Keratinocyte (primary cell): ENCODE results near the gene KCNJ6.

Source experiments
- CTCF ChIP-seq, 3 experiments: IDR thresholded peaks in 1 of 3; conservative IDR thresholded peaks in 1 of 3; optimal IDR thresholded peaks in 1 of 3; 2 replicates in 2 of 3; 3 replicates in 1 of 3; pipeline versions ENCODE3 to v1.5.1; 2011; ENCODE audit warnings: low read length in 3 of 3, mild to moderate bottlenecking in 3 of 3, moderate library complexity in 2 of 3, control low read depth in 1 of 3, inconsistent platforms in 1 of 3; ENCODE audit not compliant: insufficient read depth in 2 of 3; ENCODE audit errors: extremely low read depth in 1 of 3
- EZH2 ChIP-seq: IDR thresholded peaks from one replicate; pipeline ENCODE4 v1.6.1; 2012; ENCODE audit warnings: inconsistent platforms, mild to moderate bottlenecking, low read length, moderate library complexity

- TF ChIP-seq CTCF (optimal IDR thresholded peaks at IDR 0.05 in 1 of 3, IDR thresholded peaks at IDR 0.05 in 1 of 3, conservative IDR thresholded peaks at IDR 0.05 in 1 of 3; ENCODE audit: extremely low read depth in 1 of 3, insufficient read depth in 2 of 3, low read length in 3 of 3) (no peak), EZH2 (no peak)
These were observed 39.7 kb downstream of the KCNJ6 start for GRCh38 chr21:37876561-37876960.
